Measurements from ENCODE around the gene TIAM2.

Gene TIAM2

DNA sequence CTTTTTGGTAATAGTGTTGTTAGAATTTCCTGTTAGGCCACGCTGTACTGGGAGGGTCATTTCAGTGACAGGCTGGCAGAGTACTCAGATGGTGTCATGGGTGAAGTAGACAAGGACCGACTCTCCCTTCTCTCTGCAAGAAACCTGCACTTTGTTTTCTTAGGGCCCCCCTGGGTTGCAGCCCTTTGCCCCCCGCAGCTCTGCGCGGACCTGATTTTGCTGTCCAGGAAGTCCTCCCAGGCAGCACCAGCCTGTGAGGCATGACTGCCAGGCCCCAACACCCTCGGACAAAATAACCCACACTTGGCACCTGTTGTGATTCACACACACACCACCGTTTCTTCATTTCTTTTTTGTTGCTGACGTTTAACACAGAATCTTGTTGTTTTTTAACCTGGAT lies 246.9 kb downstream of the TIAM2 start:
- DNase-seq: peak; percentile 6
- Mint-ChIP-seq H3K27me3 (no peaks in the 10 kb centered on the region), H3K4me3 (no peak overlapping the region), H3K36me3 (ENCODE audit: low read depth) (peaks cover 28% of the 10 kb centered on the region), H3K9me3 (peaks cover 3% of the 10 kb centered on the region), H3K27ac (no peak overlapping the region), H3K4me1 (ENCODE audit: low read depth) (no peaks in the 10 kb centered on the region)

DNA sequence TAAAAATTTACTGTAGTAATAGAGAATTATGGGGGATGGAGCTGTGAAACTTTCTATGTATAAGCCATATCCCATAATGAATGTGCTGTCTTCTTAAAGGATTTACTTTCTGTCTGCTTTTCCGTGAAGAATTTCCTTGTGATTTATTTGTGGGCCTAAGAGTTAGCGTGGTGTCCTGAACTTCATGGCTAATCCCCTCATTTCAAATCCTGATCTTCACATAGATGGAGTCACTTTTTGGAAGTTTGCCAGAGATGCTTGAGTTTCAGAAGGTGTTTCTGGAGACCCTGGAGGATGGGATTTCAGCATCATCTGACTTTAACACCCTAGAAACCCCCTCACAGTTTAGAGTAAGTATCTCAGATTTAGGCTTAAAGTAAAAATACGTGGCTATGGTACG lies 249.3 kb downstream of the TIAM2 start:
- Mint-ChIP-seq H3K4me1 (ENCODE audit: low read depth) (no peaks in the 10 kb centered on the region), H3K36me3 (ENCODE audit: low read depth) (peaks cover 47% of the 10 kb centered on the region), H3K27ac (no peak overlapping the region), H3K27me3 (no peaks in the 10 kb centered on the region), H3K9me3 (no peaks in the 10 kb centered on the region), H3K4me3 (no peak overlapping the region)
- no peak for DNase-seq

DNA sequence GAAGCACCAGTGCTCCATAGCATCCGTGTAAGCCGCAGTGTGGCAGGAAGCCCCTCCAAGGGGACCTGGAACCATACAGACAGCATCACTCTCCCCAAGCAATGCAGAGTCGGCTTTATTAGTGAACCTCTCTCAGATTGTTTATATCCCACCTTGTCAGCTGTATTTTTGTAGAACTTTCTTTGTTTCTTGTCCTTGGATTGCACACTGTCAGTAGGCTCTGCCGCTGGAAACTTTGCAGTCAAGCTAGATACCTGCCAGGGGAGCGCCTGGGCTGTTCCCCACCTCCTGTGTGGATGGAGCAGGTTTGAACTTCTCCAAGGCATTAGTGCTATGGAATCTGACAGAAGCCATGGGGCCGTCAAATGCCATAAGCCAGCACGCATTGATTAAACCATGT lies 250.1 kb downstream of the TIAM2 start:
- H3K27me3 Mint-ChIP-seq: no peaks in the 10 kb centered on the region
- H3K4me3 Mint-ChIP-seq: no peak overlapping the region
- H3K27ac Mint-ChIP-seq: no peak overlapping the region
- H3K36me3 Mint-ChIP-seq (ENCODE audit: low read depth): peaks cover 52% of the 10 kb centered on the region
- DNase-seq: no peak
- H3K4me1 Mint-ChIP-seq (ENCODE audit: low read depth): no peaks in the 10 kb centered on the region
- no peaks in the 10 kb centered on the region for H3K9me3 Mint-ChIP-seq

DNA sequence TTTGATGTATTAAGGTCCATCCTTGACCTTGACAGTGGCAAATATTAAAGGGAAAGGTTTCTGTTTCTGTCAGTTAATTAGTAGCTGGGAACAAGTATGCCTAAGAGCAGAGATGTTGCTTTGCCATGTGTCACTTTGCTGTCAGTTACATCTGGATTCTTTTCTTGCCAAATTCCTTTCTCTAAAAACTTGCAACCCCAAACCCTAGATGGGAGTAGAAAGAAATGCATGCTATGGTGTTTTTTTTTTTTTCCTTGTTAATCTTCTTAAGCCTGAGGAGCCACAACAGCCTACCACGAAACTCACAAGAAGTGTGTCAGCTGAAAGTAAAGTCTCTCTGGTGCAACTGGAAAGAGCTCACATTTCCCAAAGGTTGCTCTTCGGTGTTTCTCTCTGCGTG lies 250.7 kb downstream of the TIAM2 start:
- no peak for DNase-seq
- no peak overlapping the region for H3K27ac Mint-ChIP-seq
- no peak overlapping the region for H3K4me3 Mint-ChIP-seq

GRCh38 chr6:155246825-155247224 lies 251.7 kb downstream of the TIAM2 start:
- H3K36me3 Mint-ChIP-seq (ENCODE audit: low read depth): peaks cover 64% of the 10 kb centered on the region
- H3K9me3 Mint-ChIP-seq: no peaks in the 10 kb centered on the region
- H3K27ac Mint-ChIP-seq: no peak overlapping the region
- H3K27me3 Mint-ChIP-seq: no peaks in the 10 kb centered on the region
- H3K4me1 Mint-ChIP-seq (ENCODE audit: low read depth): no peaks in the 10 kb centered on the region
- no peak overlapping the region for H3K4me3 Mint-ChIP-seq
- no peak for DNase-seq

More for the DNA sequence above, 250.7 kb downstream of the TIAM2 start:
- no peaks in the 10 kb centered on the region for H3K4me1 Mint-ChIP-seq (ENCODE audit: low read depth)
- H3K36me3 Mint-ChIP-seq (ENCODE audit: low read depth): peaks cover 55% of the 10 kb centered on the region
- H3K27me3 Mint-ChIP-seq: no peaks in the 10 kb centered on the region
- no peaks in the 10 kb centered on the region for H3K9me3 Mint-ChIP-seq

- Mint-ChIP-seq H3K9me3 (no peaks in the 10 kb centered on the region), H3K4me1 (ENCODE audit: low read depth) (no peaks in the 10 kb centered on the region), H3K4me3 (no peak overlapping the region), H3K36me3 (ENCODE audit: low read depth) (peaks cover 67% of the 10 kb centered on the region), H3K27me3 (no peaks in the 10 kb centered on the region), H3K27ac (no peak overlapping the region)
- DNase-seq: no peak
Observed at GRCh38 chr6:155247618-155248007, 252.5 kb downstream of the TIAM2 start.

GRCh38 chr6:155248008-155249001 lies 253.2 kb downstream of the TIAM2 start:
- DNase-seq: no peak
- H3K27me3 Mint-ChIP-seq: no peaks in the 10 kb centered on the region
- H3K4me1 Mint-ChIP-seq (ENCODE audit: low read depth): no peaks in the 10 kb centered on the region
- no peak overlapping the region for H3K27ac Mint-ChIP-seq
- no peak overlapping the region for H3K4me3 Mint-ChIP-seq
- H3K36me3 Mint-ChIP-seq (ENCODE audit: low read depth): peaks cover 74% of the 10 kb centered on the region
- no peaks in the 10 kb centered on the region for H3K9me3 Mint-ChIP-seq

DNA sequence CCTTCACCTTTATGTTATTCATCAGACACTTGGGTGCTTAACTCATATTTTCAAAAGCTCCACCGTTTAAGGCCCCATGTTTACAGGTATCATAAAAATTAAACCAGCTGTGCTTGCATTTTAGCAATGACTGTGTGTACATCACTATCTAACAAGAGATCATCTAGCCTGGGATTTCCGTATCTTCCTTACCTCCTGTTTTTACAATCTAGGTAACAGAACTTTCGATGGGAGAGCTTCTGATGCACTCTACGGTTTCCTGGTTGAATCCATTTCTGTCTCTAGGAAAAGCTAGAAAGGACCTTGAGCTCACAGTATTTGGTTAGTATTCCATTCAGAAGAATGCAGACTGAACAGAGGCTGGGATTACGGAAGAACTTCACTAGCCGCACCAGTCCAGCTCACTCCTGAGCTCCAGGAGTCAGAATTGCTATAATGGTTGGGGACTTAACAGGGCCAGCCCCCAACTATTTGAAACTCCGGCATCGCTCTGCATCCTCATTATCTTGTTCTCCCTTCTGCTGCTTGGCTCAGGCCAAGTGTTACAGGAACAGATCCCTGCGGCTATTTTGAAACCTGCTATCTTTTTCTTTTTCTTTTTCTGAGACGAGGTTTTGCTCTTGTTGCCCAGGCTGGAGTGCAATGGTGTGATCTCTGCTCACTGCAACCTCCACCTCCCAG lies 255.7 kb downstream of the TIAM2 start:
- peak overlapping the region; percentile 67 for H3K27ac Mint-ChIP-seq
- no peak for DNase-seq
- H3K4me1 Mint-ChIP-seq (ENCODE audit: low read depth): peaks cover 4% of the 10 kb centered on the region
- no peaks in the 10 kb centered on the region for H3K9me3 Mint-ChIP-seq
- H3K27me3 Mint-ChIP-seq: no peaks in the 10 kb centered on the region
- peaks cover 91% of the 10 kb centered on the region for H3K36me3 Mint-ChIP-seq (ENCODE audit: low read depth)
- H3K4me3 Mint-ChIP-seq: no peak overlapping the region

DNA sequence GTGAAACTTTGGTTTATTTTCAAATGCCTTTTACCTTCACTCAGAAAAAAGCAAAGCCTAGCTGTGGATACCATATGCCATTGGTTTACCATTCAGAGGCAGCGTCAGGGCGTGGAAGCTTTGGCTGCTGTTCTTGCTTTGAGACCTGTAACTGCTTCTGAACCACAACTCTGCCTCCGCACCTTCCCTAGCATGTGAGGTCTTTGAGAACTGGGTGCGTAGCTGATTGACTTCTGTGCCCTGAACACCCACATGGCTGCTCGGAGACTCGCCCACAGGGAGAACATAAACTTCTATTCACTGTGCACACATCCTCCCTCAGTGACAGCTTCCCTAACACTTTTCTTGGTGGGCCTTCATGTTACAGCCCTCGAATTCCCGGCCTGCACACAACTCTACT lies 257.5 kb downstream of the TIAM2 start:
- H3K36me3 Mint-ChIP-seq (ENCODE audit: low read depth): peaks cover 98% of the 10 kb centered on the region
- H3K4me1 Mint-ChIP-seq (ENCODE audit: low read depth): peaks cover 4% of the 10 kb centered on the region
- DNase-seq: no peak
- no peaks in the 10 kb centered on the region for H3K9me3 Mint-ChIP-seq
- no peaks in the 10 kb centered on the region for H3K27me3 Mint-ChIP-seq
- H3K4me3 Mint-ChIP-seq: no peak overlapping the region
- H3K27ac Mint-ChIP-seq: peak overlapping the region; percentile 85

- peaks cover 99% of the 10 kb centered on the region for H3K36me3 Mint-ChIP-seq (ENCODE audit: low read depth)
- no peak overlapping the region for H3K4me3 Mint-ChIP-seq
- no peaks in the 10 kb centered on the region for H3K27me3 Mint-ChIP-seq
- peaks cover 4% of the 10 kb centered on the region for H3K4me1 Mint-ChIP-seq (ENCODE audit: low read depth)
- no peaks in the 10 kb centered on the region for H3K9me3 Mint-ChIP-seq
- peak overlapping the region; percentile 85 for H3K27ac Mint-ChIP-seq
- DNase-seq: no peak
Observed at GRCh38 chr6:155253337-155253736, 258.2 kb downstream of the TIAM2 start.

DNA sequence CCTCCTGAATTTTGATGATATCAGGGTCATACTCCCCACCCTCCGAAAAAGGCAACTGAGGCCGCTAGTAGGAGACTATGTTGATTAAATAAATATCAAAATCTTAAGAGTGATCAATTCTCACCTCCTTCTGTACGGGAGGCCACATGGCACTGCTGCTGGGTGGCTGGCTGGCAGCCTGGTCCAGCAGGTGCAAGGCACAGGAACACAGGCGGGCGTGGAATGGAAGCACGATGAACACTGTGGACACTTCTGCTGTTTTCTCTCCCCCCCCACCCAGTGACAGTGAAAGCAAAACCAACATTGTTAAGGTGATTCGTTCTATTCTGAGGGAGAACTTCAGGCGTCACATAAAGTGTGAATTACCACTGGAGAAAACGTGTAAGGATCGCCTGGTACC lies 259.0 kb downstream of the TIAM2 start:
- Mint-ChIP-seq H3K4me3 (no peak overlapping the region), H3K27ac (peak overlapping the region; percentile 85), H3K9me3 (no peaks in the 10 kb centered on the region), H3K4me1 (ENCODE audit: low read depth) (peaks cover 4% of the 10 kb centered on the region), H3K36me3 (ENCODE audit: low read depth) (peaks cover 99% of the 10 kb centered on the region), H3K27me3 (no peaks in the 10 kb centered on the region)
- DNase-seq: no peak

DNA sequence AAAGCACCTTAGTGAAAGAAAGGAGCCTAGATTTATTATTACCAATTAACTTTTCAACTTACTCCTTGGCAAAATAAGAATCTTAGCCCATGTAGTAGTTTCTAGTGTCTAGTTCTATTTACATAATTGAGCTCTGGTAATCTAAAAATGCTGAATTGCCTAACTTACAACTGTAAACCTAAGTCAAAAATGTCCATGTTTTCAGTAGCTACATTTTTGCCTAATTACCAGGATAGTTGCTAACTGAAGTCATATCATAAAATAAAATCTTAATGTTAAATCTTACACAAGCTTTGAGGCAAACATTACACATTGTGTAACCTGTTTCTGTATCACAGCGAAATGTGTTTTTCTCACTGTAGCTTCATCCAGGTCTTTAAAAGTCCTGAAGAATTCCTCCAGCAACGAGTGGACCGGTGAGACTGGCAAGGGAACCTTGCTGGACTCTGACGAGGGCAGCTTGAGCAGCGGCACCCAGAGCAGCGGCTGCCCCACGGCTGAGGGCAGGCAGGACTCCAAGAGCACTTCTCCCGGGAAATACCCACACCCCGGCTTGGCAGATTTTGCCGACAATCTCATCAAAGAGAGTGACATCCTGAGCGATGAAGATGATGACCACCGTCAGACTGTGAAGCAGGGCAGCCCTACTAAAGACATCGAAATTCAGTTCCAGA lies 261.1 kb downstream of the TIAM2 start:
- Mint-ChIP-seq H3K27ac (no peak overlapping the region), H3K4me1 (ENCODE audit: low read depth) (peaks cover 15% of the 10 kb centered on the region), H3K36me3 (ENCODE audit: low read depth) (peaks cover 99% of the 10 kb centered on the region), H3K9me3 (no peaks in the 10 kb centered on the region), H3K27me3 (no peaks in the 10 kb centered on the region), H3K4me3 (no peak overlapping the region)
- no peak for DNase-seq

GRCh38 chr6:155257796-155258195 lies 262.7 kb downstream of the TIAM2 start:
- Mint-ChIP-seq H3K36me3 (ENCODE audit: low read depth) (peaks cover 99% of the 10 kb centered on the region), H3K27ac (no peak overlapping the region)

GRCh38 chr6:155259204-155259603 lies 264.1 kb downstream of the TIAM2 start:
- peak overlapping the region; percentile 41 for H3K27ac Mint-ChIP-seq
- peaks cover 21% of the 10 kb centered on the region for H3K4me1 Mint-ChIP-seq (ENCODE audit: low read depth)
- H3K9me3 Mint-ChIP-seq: no peaks in the 10 kb centered on the region
- no peaks in the 10 kb centered on the region for H3K27me3 Mint-ChIP-seq
- H3K36me3 Mint-ChIP-seq (ENCODE audit: low read depth): peaks cover 95% of the 10 kb centered on the region
- no peak overlapping the region for H3K4me3 Mint-ChIP-seq
- no peak for DNase-seq

More at GRCh38 chr6:155257796-155258195, 262.7 kb downstream of the TIAM2 start:
- DNase-seq: no peak
- Mint-ChIP-seq H3K4me3 (no peak overlapping the region), H3K4me1 (ENCODE audit: low read depth) (peaks cover 21% of the 10 kb centered on the region), H3K27me3 (no peaks in the 10 kb centered on the region), H3K9me3 (no peaks in the 10 kb centered on the region)
